Stimulated activated naive CD4-positive, alpha-beta T cell treated with Interleukin-2 at 50 U/mL for 16 hours (primary cell): ENCODE data around the gene PATJ.

Experiments used
- DNase-seq: peaks from one replicate; lab custom pipeline; 2025; lab: John Stamatoyannopoulos, UW

Gene PATJ

DNA sequence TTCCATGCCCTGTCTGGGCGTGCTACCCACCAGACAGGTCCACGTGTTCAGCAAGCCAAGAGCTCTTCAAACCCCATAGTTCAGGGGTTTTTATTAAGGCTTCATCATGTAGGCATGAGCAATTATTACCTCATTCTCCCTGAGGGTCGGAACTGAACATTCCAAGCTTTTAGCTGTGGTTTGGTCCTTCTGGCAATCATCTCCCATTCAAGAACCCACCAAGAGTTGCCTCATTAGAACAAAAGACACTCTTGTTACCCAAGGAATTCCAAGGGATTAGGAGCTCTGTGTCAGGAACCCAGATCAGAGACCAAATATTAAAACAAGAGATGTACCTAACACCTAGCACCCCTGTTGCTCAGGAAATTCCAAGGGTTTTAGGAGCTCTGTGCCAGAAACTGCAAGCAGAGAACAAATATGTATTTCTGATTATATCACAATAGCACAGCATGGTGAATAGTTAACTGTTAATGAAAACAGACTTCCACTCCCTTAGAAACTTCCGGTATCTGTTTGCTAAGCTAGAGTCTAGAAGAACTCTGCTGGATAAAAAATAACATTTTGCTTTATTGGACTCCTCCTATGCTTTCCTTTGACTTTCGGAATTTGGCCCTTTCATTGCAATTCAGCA lies 251.2 kb downstream of the PATJ start:
- DNase-seq, result no peak

- DNase-seq, result no peak
These were observed 253.4 kb downstream of the PATJ start for GRCh38 chr1:61995641-61996040.

GRCh38 chr1:61997123-61997522 lies 254.8 kb downstream of the PATJ start:
- no peak for DNase-seq

- no peak for DNase-seq
These were observed 261.5 kb downstream of the PATJ start for GRCh38 chr1:62003777-62004176.

- no peak for DNase-seq
These were observed 264.4 kb downstream of the PATJ start for GRCh38 chr1:62006690-62007089.

DNA sequence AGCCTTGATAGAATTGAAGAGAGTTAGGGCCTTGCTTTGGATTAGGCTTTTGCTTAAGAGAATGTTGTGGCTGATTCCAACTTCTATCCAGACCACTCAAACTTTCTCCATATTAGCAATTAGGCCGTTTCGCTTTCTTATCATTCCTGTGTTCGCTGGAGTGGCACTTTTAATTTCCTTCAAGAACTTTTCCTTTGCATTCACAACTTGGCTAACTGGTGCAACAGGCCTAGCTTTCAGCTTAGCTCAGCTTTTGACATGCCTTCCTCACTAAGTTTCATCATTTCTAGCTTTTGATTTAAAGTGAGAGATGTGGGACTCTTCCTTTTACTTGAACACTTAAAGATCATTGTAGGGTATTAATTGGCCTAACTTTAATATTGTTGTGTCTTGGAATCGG lies 268.7 kb downstream of the PATJ start:
- DNase-seq, result no peak

GRCh38 chr1:62012095-62012494 lies 269.8 kb downstream of the PATJ start:
- no peak for DNase-seq

GRCh38 chr1:62012836-62013235 lies 270.6 kb downstream of the PATJ start:
- DNase-seq, result no peak

DNA sequence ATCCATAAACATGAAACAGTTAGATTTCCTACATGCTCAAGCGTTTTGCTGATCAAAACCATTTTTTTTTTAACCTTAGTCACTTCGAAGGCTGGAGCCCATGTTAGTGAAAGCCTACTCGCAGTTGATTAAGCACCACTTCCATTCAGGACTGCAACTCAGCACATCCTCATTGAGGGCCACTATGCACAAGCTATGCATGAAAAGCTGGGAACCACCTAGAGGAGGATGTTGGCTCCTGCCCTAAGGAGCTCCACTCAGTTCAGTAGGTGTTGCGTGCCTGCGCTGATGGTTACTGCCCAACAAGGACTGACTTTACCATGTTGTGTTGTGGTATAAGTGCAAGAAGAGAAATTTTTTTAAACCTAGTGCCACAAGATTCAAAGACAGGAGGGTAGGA lies 271.0 kb downstream of the PATJ start:
- no peak for DNase-seq

GRCh38 chr1:62022382-62022983 lies 280.2 kb downstream of the PATJ start:
- no peak for DNase-seq

- DNase-seq, result no peak
These were observed 282.4 kb downstream of the PATJ start for GRCh38 chr1:62024690-62025089.

DNA sequence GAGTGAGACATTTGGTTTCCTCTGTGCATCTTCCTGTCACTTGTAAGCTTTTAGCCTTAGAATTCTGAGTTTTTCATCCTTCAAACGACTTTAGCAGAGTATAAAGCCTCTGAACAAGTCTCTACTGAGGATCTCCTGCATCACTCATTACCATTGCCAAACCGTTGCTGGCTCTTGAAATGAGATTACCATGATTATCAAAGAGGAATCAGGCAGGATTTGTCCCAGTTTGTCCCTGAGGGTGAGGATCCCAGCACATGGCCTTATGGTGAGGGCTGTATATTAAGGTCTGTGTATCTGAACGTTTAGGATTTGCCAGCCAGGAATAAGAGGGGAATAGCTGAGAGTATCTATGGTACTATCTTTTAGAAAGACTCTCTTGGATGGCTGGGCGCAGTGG lies 282.9 kb downstream of the PATJ start:
- DNase-seq, result no peak

- no peak for DNase-seq
These were observed 283.6 kb downstream of the PATJ start for GRCh38 chr1:62025892-62026291.

DNA sequence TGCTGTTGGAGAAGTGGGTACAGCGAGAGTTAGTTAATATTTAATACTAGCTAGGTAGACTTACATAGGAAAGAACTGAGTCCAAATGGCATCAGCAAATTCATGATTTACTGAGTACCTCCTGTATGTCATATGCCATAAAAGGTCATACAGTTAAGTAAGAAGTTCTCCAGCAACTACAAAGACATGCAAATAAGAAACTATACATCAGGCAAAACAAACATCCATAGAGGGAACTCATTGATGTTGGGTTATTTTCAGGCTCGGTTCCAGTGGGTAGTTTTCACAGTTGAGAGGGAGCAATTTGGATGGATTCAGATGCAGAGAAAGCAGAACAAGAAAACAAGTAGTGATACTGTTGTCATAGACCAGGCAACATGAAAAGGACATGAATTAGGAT lies 287.4 kb downstream of the PATJ start:
- no peak for DNase-seq

DNA sequence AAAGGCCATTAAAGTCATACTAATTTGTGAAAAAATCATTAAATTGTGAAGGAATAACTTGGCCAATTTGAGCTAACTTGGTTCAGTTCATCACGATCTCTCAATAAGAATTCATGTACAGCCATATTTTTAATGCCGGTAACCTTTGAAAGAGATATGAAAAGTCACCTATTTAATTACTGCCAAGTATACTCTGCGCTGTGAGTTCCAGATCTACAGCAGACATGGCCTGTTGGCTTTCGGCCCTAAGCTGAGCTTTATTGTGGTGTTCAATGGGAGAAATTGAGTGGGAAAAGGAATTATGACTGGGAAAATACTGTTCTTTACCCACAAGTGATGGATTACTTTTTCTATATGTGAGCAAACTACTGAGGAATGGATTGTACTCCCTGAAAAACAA lies 292.5 kb downstream of the PATJ start:
- DNase-seq, result no peak

DNA sequence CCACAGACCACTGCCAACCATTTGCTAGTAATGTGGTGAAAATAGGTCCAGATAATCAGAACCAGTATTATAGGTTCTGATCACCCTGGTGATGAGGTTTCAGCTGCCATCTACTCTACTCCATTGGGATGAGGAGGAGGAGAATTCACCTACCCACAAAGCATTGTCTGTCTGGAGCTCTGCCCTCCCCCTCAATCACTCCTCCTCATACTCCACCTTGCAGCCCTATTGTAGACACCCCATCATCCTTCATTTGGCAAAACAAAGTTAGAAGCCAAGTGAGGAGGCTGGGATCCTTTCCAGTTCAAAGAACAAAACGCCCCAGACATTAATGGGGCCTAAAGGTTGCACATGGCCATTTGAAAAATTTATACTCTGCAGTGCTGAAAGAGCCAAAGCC lies 295.0 kb downstream of the PATJ start:
- no peak for DNase-seq

DNA sequence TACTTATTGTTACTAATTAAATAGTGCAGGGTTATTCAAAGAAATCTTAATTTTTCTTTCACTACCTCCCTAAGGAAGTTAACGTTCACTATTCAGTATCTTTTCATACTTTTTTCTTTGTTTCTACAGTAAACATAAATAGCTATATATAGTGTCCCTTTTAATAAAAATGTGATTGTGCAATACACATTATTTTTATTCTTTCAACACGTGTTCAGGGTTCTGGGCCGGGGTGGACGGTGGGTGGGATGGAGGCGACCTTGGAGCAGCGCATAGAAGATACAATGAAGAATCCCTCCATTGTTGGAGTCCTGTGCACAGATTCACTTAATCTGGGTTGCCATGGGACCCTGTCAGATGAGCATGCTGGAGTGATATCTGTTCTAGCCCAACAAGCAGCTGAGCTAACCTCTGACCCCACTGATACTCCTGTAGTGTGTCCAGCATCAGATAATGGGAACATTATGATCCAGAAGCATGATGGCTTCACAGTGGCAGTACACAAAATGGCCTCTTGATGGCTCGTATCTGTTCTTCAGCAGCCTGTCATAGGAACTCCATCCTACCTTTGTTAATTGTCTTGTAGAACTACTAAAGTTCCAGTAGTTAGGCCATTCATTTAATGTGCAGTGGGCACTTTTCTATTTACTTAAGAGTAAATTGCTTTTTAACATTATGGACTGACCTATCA lies 296.5 kb downstream of the PATJ start:
- DNase-seq, result no peak

DNA sequence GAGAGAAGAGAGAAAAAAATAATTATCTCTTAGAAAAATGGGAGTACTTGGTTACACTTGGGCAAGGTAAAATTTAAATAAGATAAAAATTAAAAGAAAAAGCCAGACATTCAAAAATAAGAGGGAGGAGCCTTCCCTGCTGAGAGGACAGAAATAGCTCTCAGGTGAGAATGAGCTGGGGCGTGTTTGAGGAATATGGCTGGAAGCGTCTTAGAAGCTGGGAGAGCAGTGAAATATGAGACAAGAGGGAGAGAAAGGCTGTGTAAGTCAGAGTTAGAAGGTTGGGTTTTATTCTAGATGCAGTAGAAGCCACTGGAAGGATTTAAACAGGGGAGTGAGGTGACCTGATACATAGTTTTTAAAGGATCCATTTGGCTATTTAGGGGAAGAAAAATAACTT lies 298.2 kb downstream of the PATJ start:
- no peak for DNase-seq

DNA sequence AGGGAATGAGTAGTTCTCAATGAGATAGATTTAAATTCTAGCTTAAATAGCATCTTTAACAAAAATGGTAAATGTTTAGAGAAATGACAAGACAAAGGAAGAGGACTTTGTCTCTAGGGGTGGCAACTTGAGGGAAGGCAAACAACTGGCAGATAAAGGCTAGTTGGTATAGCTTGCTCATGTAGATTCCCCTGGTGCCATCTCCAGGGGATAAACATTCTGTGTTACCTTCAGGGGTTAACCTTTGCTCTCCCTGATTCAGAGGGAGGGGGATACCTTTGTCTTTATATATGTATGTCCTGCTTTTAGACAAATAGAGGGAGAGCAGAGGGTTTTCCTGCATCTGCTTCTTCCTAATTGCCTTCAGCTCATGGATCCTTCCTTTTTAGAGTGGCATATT lies 298.7 kb downstream of the PATJ start:
- DNase-seq, result no peak

DNA sequence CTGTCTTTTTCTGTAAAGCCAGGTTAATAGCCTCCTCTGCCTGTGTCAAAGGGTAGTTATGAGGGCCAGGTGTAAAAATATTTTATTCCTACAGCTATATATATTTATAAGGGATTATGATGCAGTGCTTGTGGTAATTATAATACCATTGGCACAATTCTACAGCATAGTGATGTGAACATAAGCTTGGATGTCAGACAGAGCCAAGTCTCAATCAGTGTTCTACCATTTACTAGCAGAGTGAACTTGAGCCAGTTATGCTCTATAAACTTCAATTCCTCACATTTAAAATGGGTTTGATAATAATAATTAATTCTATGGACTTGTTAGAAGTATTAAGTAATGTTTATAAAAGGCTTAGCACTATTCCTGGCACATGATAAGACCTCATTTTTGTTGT lies 300.9 kb downstream of the PATJ start:
- DNase-seq, result no peak

DNA sequence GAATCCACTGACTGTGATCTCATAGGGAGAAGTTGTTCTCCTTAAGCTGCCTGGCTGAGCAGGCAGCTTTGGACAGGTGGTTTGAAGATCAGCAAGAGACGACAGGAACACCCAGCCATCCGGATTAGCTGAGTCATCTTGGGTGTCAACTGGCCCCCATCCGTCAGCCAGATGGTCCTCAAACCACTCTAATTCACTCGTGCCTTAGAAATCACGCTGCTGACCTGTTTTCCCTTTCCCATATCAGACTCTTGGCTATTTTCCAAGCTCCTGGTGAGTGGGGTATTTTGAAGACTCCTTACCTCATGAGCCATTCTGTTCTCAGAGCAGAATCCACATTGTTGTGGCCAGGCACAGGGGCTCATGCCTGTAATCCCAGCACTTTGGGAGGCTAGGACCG lies 303.3 kb downstream of the PATJ start:
- DNase-seq, result no peak

- no peak for DNase-seq
These were observed 304.6 kb downstream of the PATJ start for GRCh38 chr1:62046927-62047326.

- DNase-seq, result no peak
These were observed 307.9 kb downstream of the PATJ start for GRCh38 chr1:62050165-62050564.

DNA sequence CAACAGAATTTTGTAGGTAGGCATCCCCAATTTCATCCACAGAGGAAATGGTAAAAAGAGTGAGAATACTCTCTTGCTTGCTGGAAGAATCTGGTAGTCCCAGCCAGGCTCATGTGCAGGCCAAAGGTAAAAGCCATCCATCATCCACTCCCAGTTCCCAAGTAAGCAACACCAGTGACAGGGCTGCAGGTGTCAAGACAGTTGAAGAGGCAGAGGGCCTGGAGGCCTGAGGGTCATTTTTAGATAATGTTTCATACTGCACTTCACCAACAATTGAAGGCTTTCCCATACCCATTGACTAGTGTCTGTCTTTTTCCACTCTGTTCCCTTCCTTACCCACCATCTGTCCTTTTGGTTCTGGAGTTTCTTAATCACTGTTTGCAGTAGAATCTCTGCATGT lies 310.7 kb downstream of the PATJ start:
- DNase-seq, result no peak
